ENCODE data around the gene SPINDOC. TPM values are rescaled to one million over a fixed set of nuclear protein-coding genes. Genes with fewer than 3 reads are reported as not detected.

The SPINDOC gene
- total RNA-seq, 1 experiment from 2014 or later, result 50.9 TPM

DNA sequence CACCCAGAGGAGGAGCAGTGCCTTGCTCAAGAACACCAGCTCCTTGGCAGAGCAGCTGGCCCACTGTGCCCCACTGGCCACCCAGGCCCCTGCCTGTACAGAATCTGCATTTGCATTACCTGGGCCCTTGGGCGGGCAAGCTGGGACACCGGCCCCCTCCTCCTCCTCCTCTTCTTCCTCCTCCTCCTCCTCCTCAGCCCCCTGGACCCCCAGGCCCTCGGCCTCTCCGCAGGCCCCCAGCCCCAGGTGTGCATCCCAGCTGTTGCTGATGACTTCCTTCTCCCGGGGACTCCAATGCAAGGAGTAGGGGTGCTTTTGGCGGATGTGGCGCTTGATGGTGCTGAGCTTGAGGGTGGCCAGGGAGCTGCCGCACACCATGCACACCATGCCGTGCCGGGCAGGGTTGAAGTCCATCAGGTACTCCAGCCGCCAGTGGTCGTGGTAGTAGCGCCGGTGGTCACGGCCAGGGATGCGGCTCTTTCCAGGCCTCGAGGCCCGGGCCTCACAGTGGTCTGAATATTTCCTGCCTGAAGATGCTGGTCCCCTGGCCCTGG lies 47.5 kb upstream of the SPINDOC start:
- Histone ChIP-seq H3K4me1 (ENCODE audit: control insufficient read depth in 1 of 2, insufficient read depth in 2 of 2, low read length in 2 of 2) (peaks cover 14 to 24% of the 10 kb centered on the region in 2 experiments), H3K4me3 (replicated peaks in 1 of 2; ENCODE audit: low read depth in 1 of 2, low read length in 2 of 2) (no peak overlapping the region), H2AFZ (ENCODE audit: low read depth, low read length, poor library complexity, severe bottlenecking) (no peak overlapping the region), H3K36me3 (ENCODE audit: control insufficient read depth in 1 of 2, insufficient read depth in 2 of 2, low read length in 2 of 2) (peaks cover 0 to 4% of the 10 kb centered on the region in 2 experiments; a peak in 2 of 4 replicates), H3K27me3 (ENCODE audit: insufficient read depth, low read length) (no peaks in the 10 kb centered on the region), H3K9ac (ENCODE audit: low read length) (no peak overlapping the region), H3K27ac (ENCODE audit: low read depth, low read length) (no peak overlapping the region), H3K9me3 (ENCODE audit: control insufficient read depth in 1 of 2, insufficient read depth in 1 of 2, low read depth in 1 of 2, low read length in 2 of 2) (no peaks in the 10 kb centered on the region), H3K9me2 (ENCODE audit: insufficient read depth) (no peaks in the 10 kb centered on the region), H3K4me2 (ENCODE audit: low read length) (no peak overlapping the region), H3K79me2 (ENCODE audit: insufficient read depth, low read length) (peaks cover 21% of the 10 kb centered on the region), H4K20me1 (ENCODE audit: insufficient read depth) (peaks cover 9% of the 10 kb centered on the region; the same call in 1 of the 2 replicates)
- ChIA-PET RAD21 (ENCODE audit: low non-redundant PET in 1 of 2, low total read pairs in 2 of 2, uncharacterized antibody in 2 of 2, unreplicated experiment in 2 of 2) (no interaction called here), CTCF (no interaction called here), POLR2A (interaction anchor here (0.6 kb wide), 1 partner anchor 66 kb away, joined by 5 read pairs; no protein-coding TSS in a partner anchor)
- DNase-seq (ENCODE audit: low read depth, low spot score) (no peak), ATAC-seq (no peak)
- intact Hi-C loops (cut with micrococcal nuclease), result loop anchor here (2.0 to 5.0 kb wide), 2 partner anchors 179 to 382 kb away; no protein-coding TSS in a partner anchor
- no TSS peak for BruUV-seq (replicated peaks)
- TF ChIP-seq, protein P1, sequence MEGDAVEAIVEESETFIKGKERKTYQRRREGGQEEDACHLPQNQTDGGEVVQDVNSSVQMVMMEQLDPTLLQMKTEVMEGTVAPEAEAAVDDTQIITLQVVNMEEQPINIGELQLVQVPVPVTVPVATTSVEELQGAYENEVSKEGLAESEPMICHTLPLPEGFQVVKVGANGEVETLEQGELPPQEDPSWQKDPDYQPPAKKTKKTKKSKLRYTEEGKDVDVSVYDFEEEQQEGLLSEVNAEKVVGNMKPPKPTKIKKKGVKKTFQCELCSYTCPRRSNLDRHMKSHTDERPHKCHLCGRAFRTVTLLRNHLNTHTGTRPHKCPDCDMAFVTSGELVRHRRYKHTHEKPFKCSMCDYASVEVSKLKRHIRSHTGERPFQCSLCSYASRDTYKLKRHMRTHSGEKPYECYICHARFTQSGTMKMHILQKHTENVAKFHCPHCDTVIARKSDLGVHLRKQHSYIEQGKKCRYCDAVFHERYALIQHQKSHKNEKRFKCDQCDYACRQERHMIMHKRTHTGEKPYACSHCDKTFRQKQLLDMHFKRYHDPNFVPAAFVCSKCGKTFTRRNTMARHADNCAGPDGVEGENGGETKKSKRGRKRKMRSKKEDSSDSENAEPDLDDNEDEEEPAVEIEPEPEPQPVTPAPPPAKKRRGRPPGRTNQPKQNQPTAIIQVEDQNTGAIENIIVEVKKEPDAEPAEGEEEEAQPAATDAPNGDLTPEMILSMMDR (IDR thresholded peaks at IDR 0.05 in 2 of 3, conservative IDR thresholded peaks at IDR 0.05 in 1 of 3; ENCODE audit: borderline replicate concordance in 1 of 3, insufficient read depth in 1 of 3, low read depth in 2 of 3, low read length in 2 of 3), result no peak
- TF ChIP-seq SP1 (IDR thresholded peaks at IDR 0.05; ENCODE audit: low read depth) (no peak), TCF7L2 (IDR thresholded peaks at IDR 0.05; ENCODE audit: borderline replicate concordance, extremely low read depth, insufficient read depth, insufficient read length) (no peak)

DNA sequence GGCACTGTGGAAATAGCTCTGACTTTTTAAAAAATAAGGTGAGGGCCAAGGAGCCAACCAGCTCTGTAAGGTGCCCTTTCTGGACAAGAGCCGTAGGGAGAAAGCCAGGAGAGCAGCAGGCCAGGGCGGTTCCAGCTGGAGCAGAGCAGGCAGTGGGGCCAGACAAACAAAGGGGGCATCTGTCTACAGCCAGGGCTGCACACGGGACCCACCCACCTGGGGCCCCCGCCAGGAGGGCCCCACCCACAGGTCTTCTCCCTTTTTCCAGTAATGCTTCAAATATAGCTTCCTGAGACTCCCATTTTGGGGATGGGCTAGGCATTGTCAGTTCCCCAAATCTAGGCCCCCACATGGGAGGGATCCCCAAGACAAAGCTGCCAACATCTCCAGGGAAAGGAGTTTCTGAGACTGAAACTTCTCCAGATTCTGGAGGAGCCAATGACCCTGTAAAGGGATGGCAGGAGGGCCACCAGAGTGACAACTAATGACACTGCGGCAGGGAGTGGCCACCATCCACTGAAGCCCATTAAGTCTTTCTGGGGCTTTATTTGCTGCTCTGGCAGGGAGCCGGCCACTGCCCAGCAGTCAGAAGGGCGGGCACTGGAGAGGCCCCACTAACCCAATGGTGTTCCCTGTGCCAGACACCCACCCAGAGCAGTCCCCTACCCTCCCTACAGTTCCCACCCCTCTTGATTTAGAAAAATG lies 46.6 kb upstream of the SPINDOC start:
- H3K9ac ChIP-seq (ENCODE audit: low read length), result no peak overlapping the region
- no peak for ATAC-seq
- no peak for DNase-seq (ENCODE audit: low read depth, low spot score)
- H3K27ac ChIP-seq (ENCODE audit: low read depth, low read length), result peak overlapping the region; percentile 7; the same call in 1 of the 2 replicates
- peaks cover 9% of the 10 kb centered on the region; the same call in 1 of the 2 replicates for H4K20me1 ChIP-seq (ENCODE audit: insufficient read depth)
- H2AFZ ChIP-seq (ENCODE audit: low read depth, low read length, poor library complexity, severe bottlenecking), result no peak overlapping the region
- peaks cover 14 to 29% of the 10 kb centered on the region in 2 experiments for H3K4me1 ChIP-seq (ENCODE audit: control insufficient read depth in 1 of 2, insufficient read depth in 2 of 2, low read length in 2 of 2)
- H3K9me2 ChIP-seq (ENCODE audit: insufficient read depth), result no peaks in the 10 kb centered on the region
- H3K4me2 ChIP-seq (ENCODE audit: low read length), result peak overlapping the region; percentile 97
- ChIA-PET RAD21 (ENCODE audit: low non-redundant PET in 1 of 2, low total read pairs in 2 of 2, uncharacterized antibody in 2 of 2, unreplicated experiment in 2 of 2) (interaction anchor here in 1 of 2 experiments (0.8 kb wide), 1 partner anchor 105 kb away, joined by 3 read pairs; no protein-coding TSS in a partner anchor), POLR2A (no interaction called here), CTCF (interaction anchor here (1.3 to 2.7 kb wide), 2 partner anchors 12 to 179 kb away, joined by 3 to 20 read pairs; no protein-coding TSS in a partner anchor)
- peaks cover 21% of the 10 kb centered on the region for H3K79me2 ChIP-seq (ENCODE audit: insufficient read depth, low read length)
- peaks cover 0 to 4% of the 10 kb centered on the region in 2 experiments; a peak in 2 of 4 replicates for H3K36me3 ChIP-seq (ENCODE audit: control insufficient read depth in 1 of 2, insufficient read depth in 2 of 2, low read length in 2 of 2)
- intact Hi-C loops (cut with micrococcal nuclease), result loop anchor here (2.0 to 5.0 kb wide), 2 partner anchors 178 to 381 kb away; no protein-coding TSS in a partner anchor
- H3K4me3 ChIP-seq (replicated peaks in 1 of 2; ENCODE audit: low read depth in 1 of 2, low read length in 2 of 2), result peak overlapping the region; percentile 78 to 88
- H3K27me3 ChIP-seq (ENCODE audit: insufficient read depth, low read length), result no peaks in the 10 kb centered on the region
- H3K9me3 ChIP-seq (ENCODE audit: control insufficient read depth in 1 of 2, insufficient read depth in 1 of 2, low read depth in 1 of 2, low read length in 2 of 2), result no peaks in the 10 kb centered on the region
- BruUV-seq (replicated peaks), result no TSS peak
- no peak for TF ChIP-seq EZH2 (IDR thresholded peaks at IDR 0.05)
- TF ChIP-seq POLR2AphosphoS5 (IDR thresholded peaks at IDR 0.05; ENCODE audit: low read depth, low read length), result no peak
- no peak for TF ChIP-seq ZFX (IDR thresholded peaks at IDR 0.05)
- TF ChIP-seq, protein P2, sequence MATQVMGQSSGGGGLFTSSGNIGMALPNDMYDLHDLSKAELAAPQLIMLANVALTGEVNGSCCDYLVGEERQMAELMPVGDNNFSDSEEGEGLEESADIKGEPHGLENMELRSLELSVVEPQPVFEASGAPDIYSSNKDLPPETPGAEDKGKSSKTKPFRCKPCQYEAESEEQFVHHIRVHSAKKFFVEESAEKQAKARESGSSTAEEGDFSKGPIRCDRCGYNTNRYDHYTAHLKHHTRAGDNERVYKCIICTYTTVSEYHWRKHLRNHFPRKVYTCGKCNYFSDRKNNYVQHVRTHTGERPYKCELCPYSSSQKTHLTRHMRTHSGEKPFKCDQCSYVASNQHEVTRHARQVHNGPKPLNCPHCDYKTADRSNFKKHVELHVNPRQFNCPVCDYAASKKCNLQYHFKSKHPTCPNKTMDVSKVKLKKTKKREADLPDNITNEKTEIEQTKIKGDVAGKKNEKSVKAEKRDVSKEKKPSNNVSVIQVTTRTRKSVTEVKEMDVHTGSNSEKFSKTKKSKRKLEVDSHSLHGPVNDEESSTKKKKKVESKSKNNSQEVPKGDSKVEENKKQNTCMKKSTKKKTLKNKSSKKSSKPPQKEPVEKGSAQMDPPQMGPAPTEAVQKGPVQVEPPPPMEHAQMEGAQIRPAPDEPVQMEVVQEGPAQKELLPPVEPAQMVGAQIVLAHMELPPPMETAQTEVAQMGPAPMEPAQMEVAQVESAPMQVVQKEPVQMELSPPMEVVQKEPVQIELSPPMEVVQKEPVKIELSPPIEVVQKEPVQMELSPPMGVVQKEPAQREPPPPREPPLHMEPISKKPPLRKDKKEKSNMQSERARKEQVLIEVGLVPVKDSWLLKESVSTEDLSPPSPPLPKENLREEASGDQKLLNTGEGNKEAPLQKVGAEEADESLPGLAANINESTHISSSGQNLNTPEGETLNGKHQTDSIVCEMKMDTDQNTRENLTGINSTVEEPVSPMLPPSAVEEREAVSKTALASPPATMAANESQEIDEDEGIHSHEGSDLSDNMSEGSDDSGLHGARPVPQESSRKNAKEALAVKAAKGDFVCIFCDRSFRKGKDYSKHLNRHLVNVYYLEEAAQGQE (IDR thresholded peaks at IDR 0.05; ENCODE audit: low read depth), result no peak
- TF ChIP-seq JUND (IDR thresholded peaks at IDR 0.05), result no peak
- TF ChIP-seq SIN3A (IDR thresholded peaks at IDR 0.05; ENCODE audit: low read depth), result no peak
- no peak for TF ChIP-seq ELF1 (IDR thresholded peaks at IDR 0.05; ENCODE audit: borderline replicate concordance, low read depth)
- TF ChIP-seq ZNF274 (IDR thresholded peaks at IDR 0.05; ENCODE audit: low read depth, low read length), result no peak
- TF ChIP-seq FOSL1 (IDR thresholded peaks at IDR 0.05; ENCODE audit: low read depth), result no peak
- TF ChIP-seq CBX3 (IDR thresholded peaks at IDR 0.05; ENCODE audit: low read depth), result no peak
